Fibroblast of the conjunctiva (primary cell): Measurements from ENCODE around the gene SAMD10.
A peak's percentile ranks its signal among the peaks of the same experiment; 100 is the strongest.
"Not testable (repeated sequence)": the region's sequence is repeated elsewhere in the genome, so short reads cannot be mapped to it uniquely, and the experiment has no call there.

Experiments used
- DNase-seq: peaks from one replicate; pipeline ENCODE4 v3.0.0-alpha.2; 2010; ENCODE audit warnings: low read depth

The SAMD10 gene

DNA sequence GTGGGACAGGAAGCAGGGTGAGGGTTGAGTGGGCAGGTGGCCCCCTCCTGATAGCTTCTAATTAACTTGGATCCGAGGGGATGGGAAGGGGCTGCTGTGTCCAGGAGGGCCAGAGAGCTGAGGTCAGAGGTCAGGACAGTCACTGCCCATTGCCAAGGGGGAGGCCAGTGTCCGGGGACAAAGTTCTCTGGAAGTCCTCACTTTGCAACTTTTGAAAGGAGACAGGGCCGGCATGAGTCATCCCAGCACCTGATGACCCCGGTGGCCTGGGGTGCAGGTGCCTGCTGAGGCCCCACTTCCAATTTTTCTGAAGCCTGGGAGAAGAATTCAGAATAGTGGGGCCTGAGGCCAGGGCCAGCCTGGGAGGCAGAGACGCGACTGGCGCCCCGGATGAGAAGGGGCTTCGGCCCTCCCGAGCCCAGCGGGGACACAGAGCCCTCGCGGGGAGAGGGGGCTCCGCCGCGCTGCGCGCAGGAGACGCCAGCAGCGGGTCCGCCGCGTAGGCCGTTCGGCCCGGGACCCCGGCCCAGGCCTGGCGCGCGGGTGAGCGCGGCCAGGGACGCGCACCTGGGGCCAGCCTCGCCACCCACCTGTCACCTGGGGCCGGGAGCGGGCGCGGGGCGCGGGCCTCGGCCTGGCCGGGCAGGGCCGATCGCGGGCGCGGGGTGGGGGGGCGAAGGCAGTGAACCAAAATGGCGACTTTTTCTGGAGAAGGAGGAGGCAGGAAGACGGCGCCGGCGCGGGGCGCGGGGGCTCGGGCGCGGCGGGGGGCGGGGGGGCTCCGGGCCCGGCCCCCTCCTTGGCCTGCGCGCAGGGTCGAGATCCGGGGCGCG is 10.3 kb downstream of the SAMD10 start:
- no peak for DNase-seq

DNA sequence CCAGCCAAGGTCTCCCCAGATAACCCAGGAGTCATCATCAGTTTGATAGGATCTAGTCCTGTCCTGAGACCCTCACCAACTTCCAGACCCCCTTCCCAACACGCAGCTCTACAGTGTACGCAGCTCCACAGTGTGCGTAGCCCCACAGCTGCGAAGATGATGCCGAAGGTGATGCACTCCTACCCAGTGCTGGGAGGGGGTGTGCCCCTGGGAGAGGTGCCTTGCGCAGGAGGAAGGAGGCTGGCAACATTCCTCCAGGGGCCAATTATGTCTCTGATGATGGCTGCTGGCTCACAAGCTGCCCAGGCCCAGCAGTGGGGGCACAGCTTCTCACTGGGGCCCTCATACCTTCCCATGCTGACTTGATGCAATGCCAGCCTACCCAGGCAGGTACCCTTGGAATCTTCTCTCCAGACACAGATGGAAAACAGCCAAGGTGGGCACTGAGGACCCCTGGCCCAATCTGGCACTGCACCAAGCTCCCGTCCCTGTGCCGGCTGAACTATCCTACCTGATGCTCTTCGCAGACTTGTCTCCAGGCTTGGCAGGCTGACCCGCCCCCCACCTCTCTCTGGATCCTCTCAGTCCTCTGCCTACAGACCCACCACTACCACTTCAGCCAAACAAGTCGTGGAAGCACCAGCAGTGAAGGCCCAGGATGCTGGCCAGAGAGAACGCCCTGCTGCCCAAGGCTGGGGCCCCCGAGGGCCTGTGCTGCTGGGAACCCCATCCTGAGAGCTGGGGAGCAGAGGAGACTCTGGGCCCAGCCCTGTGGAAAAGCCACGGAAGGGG is 11.1 kb downstream of the SAMD10 start:
- DNase-seq: no peak

DNA sequence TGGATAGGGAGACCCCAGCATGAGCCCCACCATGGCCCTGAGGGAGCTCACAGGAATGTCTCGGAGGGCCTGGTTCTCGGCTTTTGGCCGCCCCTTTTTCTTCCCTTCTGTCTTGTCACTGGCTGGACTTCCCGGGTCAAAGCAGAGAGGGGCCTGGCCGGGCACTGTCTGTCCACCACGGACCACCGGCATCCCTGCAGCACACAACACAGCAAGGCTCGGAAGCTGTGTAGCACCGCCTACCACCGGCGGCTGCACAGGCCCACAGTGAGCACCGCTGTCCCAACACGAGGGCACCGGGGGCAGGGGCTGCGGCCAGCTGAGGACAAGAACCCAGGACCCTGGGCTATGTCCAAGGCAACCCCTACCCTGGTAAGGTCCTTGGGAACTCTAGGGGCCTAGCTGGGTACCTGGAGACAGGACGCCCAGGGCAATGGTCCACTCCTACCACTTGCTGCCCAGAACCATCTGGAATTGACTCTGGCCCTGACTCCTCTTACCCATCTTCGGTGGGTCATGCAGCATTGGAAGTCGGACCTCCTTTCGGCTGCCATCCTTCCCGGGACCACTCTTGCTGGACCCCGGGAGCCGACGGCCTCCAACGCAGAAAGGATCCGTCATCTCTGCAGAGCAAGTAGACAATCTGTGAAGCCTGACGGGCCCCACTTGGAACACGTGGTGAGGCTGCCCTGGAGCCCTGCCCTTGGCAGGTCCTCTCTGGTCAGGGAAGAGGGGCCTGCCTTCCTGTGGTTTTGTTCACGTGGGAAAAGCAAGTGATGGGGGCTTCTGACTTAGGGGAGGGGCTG is 11.9 kb downstream of the SAMD10 start:
- no peak for DNase-seq

DNA sequence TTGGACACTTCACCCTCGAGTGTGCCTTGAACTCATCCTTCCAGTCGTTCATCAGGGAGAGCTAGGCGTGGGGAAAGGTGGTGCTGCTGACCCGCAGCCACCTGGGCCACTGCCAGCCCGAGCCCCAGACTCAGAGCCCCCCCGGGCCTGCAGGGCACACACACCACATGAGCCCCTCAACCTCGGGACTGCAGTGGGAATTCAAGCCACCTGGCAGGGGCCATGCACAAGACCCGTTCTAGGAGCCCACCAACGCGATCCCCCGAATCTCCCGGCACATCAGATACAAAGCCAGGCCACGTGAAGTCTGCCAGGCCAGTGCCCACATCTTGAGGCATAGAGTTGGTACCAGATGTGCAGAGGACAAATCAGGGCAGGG is 12.5 kb downstream of the SAMD10 start:
- no peak for DNase-seq

DNA sequence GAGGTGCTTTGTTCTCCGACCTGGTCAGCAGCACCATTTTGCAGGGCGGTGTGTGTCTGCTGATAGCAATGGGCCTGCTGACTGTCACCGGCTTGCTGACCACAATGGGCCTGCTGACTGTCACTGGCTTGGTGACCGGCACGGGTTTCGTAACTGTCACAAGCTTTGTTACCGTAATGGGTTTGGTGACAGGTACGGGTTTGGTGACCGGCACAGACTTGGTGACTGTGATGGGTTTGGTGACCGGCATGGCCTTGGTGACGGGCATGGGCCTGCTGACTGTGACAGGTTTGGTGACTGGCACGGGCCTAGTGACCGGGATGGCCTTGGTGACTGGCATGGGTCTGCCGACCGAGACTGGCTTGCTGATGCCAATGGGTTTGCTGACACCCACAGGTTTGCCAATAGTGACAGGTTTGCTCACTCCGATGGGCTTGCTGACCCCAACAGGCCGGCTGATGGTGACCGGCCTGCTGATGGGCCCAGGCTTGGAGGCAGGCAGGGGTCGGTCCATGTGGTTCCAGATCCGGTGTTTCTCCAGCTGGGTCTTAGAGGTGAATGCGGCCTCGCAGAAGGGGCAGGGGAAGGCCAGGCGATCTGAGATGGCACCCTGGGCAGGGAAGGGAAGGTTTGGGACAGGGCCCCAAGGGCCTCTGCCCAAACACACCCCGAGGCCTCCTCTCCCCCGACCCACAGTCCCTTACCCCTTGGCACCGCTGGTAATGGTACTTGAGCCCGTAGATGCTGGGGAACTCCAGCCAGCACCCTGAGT is 13.1 kb downstream of the SAMD10 start:
- no peak for DNase-seq

DNA sequence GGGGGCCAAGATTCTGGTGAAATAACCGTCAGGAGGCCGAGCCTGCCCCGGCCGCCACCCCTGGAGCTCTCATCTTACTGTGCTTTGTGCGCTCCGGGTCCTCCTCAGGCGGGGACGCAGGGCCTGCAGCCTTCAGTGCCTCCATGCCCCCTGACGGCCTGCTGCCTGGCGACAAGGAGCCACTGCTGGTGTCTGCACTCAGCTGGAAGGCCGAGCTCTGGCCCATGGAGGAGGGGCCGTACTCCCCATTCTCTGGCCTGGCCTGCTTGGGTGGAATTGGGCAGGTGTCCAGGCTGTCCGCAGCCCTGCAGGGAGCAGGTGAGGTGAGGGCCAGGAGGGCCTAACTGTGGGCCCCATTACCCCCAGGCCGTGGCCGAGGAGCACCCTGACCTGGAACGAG is 15.0 kb downstream of the SAMD10 start:
- DNase-seq: no peak

DNA sequence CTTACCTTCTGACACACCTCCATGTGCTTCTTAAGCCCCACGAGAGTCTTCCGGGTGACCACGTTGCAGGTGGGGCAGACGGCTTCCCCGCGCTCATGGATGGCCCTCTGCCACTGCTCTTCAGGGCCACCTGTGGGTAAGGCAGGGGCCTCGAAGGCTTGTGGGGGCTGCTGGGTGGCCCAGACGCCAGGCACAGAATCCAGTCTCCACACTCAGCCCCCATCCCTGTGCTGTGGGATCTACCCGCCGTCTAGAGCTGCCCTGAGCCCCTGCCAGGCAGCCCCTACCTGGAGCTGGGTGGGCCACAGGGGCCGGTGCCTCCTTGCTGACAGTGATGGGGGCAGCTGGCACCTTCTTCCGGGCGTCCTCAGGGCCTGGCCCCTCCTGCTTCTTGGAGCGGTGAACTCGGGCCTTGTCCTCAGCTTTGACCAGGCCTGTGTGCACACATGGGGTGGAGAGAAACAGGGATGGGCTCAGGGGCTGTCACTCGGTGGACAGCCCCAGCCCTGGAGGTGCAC is 15.6 kb downstream of the SAMD10 start:
- no peak for DNase-seq

DNA sequence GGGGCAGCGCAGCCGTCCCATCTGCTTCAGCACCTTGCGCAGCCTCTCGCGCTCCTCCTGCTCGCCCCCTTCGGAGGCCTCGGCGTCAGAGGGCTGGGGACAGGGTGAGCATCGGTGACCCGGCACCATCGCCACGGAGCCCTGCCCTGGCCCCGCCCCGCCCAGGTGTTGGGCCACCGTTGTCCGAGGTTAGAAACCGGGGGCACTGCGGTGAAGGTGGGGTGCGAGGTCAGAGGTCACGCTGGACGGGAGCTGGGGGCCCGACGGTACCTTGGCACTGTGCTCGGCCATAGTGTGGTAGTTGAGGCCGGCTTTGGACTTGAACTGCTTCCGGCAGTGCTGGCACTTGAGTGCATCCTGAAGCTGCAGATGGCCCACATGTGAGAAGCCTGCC is 16.1 kb downstream of the SAMD10 start:
- DNase-seq: no peak

DNA sequence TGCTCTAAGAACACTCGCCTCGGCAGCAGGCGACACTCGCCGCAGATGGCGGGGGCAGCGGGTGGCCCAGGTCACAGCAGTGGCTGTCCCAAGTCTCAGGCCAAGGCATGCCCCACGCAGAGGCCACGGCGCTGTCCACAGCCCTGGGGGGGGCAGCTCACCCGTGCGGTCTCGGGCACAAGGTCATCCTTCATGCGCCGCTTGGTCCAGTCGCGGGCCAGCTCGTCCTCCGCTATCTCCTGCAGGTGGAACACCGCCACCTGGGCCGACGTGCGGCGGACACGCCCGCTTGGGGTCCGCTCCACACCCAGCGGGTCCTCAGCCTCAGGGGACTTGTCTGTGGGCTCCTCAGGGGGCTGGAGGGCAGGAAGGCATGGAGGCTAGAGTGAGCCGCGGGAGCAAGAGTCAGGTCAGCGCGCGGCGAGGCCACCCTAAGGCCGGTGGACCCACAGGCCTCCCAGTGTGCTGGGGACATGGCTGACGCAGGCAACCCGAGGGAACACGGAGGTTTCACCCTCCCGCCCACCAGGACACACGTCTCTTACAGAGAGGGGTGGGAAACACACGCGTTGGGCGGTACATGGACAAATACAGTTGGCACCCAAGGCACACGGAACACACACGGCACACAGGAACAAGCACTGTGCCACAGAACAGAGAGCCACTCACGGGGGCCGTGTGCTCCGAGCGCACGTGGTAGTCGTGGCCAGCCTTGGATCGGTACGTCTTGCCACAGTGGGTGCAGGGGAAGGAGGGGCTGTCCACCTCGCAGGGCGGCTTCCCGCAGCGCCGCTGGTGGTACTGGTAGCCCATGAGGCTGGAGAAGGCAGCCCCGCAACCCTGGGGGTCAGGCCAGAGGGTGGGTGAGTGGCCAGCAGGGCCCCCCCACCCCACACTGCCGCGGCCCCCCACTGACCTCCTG is 16.8 kb downstream of the SAMD10 start:
- DNase-seq: no peak

DNA sequence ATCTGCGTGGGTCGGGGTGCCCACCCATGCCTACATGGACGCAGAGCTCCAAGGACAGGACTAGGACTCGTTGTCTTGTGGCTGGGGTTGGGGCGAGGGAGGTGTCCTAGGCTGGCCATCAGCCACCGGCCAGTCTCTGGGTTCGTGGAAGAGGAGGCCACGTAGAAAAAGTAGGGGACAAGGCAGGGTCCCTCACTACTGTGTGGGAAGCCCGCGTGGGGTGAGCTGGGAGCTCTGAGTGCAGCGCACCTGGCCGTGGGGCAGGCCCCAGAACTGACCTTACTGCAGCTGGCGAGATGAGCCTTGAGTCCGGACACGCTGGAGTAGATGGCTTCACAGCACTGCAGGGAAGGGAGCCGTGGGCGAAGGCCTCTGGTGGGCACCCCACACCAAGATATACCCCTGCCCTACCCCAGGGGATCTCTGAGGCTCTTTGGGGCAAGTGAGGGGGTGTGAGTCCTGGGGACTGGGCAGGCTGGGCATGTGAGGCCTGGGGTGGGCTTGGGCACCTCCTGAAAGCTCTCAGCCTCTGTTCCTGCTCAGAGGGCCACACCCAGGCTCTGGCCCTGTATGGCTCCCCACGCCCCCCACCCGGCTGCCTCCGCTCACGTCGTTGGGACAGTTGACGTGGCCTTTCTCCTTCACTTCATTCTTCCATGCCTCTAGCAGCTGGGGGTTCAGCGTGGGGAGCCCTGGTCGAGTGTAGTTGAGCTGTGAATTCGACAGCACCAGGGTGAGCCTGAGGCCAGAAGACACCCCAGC is 17.6 kb downstream of the SAMD10 start:
- DNase-seq: no peak

DNA sequence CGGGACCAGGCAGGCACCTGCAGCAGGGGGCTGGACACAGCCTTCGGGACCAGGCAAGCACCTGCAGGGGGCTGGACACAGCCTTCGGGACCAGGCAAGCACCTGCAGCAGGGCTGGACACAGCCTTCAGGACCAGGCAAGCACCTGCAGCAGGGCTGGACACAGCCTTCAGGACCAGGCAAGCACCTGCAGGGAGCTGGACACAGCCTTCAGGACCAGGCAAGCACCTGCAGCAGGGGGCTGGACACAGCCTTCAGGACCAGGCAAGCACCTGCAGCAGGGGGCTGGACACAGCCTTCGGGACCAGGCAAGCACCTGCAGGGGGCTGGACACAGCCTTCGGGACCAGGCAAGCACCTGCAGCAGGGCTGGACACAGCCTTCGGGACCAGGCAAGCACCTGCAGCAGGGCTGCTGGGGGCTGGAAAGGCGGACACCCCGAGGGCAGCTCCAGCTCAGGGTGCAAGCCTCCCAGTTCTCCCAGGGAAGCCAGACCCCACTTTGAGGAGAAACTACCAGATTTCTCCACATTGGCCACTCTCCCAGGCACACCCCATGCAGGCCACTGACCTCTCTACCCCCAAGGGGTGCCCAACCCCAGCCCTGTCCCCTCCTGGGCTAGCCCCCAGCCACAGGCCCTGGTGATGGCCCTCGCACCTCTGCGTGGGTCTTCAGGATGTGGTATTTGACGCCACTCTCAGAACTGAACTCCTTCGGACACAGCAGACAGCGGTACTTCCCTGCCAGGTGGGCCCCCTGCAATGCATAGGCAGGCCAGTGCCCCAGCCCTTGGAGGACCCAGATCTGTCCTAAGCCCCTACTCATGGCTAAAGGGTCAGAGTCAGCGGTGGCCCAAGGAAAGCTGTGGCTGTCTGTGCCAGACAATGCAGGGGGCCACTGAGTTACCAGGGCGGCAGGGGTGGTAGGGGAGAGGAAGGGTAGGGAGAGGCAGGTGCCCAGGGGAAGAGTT is 18.5 kb downstream of the SAMD10 start:
- DNase-seq: not testable (repeated sequence)

DNA sequence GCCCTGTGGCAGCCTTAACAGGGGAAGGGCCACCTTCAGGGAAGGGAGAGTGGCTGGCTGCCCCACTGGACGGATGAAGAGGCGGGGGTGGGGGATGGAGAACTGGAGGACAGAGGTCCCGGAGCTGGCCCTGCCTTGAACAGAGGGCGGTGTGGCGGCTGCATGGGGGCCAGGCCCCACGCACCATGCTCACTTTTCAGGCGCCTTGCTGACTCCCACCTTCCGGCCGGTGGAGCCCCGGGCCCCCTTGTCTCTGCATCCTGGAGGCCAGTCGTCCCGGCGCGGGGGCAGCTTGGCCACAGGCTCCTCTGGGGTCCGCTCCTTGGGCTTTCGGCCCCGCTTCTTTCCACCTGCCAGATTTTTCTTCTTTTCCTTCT is 19.8 kb downstream of the SAMD10 start:
- no peak for DNase-seq

DNA sequence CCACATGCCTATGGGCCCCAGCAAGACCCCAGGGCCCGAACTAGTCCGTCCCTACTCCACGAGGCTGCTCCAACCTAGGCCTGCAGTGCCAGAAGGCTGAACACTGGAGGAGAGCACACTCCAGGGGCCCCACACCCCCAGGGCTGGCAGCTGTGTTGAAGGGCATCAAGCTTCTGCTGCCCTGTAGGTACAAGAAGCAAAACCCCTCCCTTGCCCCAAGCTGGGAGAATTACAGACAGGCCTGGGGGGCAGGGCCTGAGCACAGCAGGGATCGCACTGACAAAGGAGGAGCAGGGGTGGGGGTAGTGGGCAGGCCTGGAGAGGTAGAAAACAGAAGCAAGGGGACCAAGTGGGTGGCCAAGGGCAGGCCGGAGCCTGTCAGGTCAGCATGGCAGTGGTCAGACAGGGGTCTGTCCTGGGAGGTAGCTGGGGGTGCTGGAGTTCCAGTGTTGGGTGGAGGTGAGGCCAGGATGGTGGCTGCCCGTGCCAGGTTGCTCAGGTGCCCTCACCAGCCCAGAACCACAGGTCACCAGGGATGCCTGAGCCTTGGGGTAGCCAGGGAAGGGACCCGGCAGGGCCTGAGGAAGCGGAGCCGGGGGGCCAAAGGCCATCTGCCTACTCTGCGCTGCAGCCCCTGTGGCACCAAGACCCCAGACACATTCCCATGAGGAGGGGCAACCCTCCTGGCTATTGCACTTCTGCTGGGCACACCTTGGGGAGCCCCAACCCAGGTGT is 20.3 kb downstream of the SAMD10 start:
- DNase-seq: no peak

DNA sequence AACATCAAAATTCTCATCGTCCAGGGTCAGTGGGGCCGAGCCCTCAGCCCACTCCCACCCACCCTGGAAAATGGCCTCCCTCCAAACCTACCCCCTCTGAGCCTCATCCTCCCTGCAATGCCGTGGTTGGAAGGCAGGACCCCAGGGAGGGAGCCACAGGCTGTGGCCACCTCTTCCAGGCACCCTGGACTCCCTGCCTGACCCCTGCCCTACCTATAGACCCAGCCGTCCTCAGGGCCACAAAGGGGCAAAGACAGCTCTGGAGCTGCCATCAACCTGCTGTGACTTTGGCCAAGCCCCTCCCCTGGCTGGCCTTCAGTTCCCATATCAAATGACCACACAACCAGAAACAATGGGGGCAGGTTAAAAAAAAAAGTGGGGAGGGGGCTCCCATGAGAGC is 21.0 kb downstream of the SAMD10 start:
- no peak for DNase-seq

DNA sequence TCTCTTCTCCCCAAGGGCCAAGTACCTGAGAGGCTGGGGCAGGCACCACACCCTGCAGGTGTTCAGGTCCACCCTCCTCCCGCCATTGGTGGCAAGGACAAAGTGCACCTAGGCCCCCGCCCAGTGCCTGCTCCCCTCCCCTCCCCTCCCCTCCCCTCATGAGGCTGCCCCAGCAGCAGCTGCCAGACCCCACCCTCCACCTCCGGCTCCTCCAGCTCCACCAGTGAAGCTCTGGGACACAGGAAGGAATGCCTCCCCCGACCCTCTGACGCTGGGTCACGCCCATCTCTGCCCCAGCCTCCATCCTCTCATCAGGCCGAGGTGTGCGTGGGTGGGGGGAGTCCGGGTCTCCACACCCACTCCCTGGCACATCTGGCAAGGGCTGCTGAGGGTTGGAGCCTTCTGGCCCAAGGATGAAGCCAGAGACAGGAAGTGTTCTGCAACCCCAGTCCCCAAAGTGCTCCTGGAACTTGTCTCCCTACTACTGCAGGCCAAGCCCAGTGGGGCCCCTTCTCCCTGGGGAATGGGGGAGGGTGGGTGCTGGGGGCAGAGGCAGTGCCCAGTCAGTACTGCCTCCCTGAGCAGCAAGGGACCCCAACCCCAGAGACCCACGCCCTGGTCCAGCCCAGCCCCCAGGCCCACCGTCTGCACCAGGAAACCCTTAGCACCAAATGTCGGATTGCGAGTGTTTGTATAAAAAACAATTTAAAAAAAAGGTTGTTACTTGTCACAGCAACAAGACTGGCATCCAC is 21.6 kb downstream of the SAMD10 start:
- no peak for DNase-seq

DNA sequence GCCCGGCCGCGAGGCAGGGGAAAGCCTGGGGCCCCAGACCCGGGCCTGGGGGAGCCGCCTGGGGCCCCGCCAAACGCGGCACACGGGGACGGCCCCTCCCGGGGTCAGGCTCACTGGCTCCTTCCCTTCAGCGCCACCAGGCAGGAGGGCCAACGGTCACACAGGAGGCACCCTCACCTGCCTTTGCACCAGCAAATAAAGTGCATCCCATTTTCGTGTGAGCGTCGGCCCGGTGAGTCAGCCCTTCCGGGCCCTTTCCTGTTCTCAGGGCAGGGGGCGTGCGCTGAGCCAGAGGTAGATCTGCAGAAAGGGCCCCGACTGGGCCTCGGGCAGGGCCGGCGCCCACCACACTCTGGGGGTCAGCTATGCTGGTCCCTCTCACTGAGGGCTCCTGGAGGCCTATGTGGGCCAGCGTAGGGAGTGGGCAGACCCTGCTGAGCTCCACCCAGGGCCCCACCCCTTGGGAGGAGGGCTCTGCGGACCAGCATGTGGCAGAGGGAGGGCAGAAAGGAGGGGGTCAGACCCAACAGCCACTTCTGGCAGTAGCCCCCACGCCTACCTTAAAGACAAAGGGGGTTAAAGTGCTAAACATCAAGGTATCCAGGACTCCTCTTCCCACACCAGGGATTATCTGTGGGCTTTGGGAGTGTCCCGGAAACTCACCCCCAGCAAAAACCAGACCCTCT is 22.3 kb downstream of the SAMD10 start:
- DNase-seq: peak; percentile 59

DNA sequence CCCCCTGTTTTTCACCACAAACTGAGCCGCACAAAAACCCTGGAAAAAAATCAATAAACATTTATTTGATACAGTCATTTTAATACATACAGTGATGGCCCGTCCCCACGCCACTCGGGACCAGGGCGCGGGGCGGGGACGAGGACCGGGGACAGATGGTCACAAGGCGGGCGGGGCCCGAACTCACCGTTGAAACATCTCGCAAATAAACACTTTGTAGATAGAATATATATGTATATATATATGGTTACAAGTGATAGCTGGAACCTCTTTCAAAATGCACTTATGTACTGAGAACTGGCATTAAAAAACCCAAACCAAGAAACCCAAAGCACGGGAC is 22.8 kb downstream of the SAMD10 start:
- no peak for DNase-seq
